DOHH2 (cell line): ENCODE results near the gene NFIX.
A peak's percentile ranks its signal among the peaks of the same experiment; 100 is the strongest.

Source experiments
- H3F3A ChIP-seq: fragments of 200-600 bp; sonication (generic), shearing (Covaris generic); 2 replicates; pipeline ENCODE4 v1.6.0; 2016; ENCODE audit warnings: antibody characterized with exemption, mild to moderate bottlenecking; ENCODE audit not compliant: control insufficient read depth, insufficient read depth
- H3K27ac ChIP-seq: fragments of 200-600 bp; sonication (generic); 2 replicates; pipeline ENCODE4 v1.5.1; 2014; ENCODE audit warnings: low read depth, mild to moderate bottlenecking, low read length, moderate library complexity
- H3K27me3 ChIP-seq: fragments of 200-600 bp; sonication (generic); 2 replicates; pipeline ENCODE4 v1.6.1; 2014; ENCODE audit warnings: mild to moderate bottlenecking, low read length, mixed read lengths; ENCODE audit not compliant: control insufficient read depth
- H3K36me3 ChIP-seq: fragments of 200-600 bp; sonication (generic); 2 replicates; pipeline ENCODE4 v1.6.1; 2014; ENCODE audit warnings: mild to moderate bottlenecking, low read length, moderate library complexity, mixed read lengths; ENCODE audit not compliant: control insufficient read depth
- H3K4me1 ChIP-seq: fragments of 200-600 bp; sonication (generic); 2 replicates; pipeline ENCODE4 v1.6.1; 2014; ENCODE audit warnings: mild to moderate bottlenecking, low read length, mixed read lengths; ENCODE audit not compliant: control insufficient read depth
- H3K4me2 ChIP-seq: fragments of 200-600 bp; sonication (generic); 2 replicates; pipeline ENCODE4 v1.6.0; 2014; ENCODE audit warnings: mild to moderate bottlenecking, low read length, moderate library complexity
- H3K4me3 ChIP-seq: fragments of 200-600 bp; sonication (generic); 2 replicates; pipeline ENCODE4 v1.5.1; 2014; ENCODE audit warnings: mild to moderate bottlenecking, low read length, mixed read lengths
- H3K79me2 ChIP-seq: fragments of 200-600 bp; sonication (generic); 2 replicates; pipeline ENCODE4 v1.6.1; 2014; ENCODE audit warnings: mild to moderate bottlenecking, low read length, mixed read lengths; ENCODE audit not compliant: control insufficient read depth
- H3K9me2 ChIP-seq: fragments of 200-600 bp; sonication (generic); replicated peaks from 2 replicates; pipeline ENCODE4 v1.6.1; 2014; ENCODE audit warnings: mild to moderate bottlenecking, low read length, mixed read lengths; ENCODE audit not compliant: control insufficient read depth
- H3K9me3 ChIP-seq: fragments of 200-600 bp; sonication (generic); 2 replicates; pipeline ENCODE4 v1.6.1; 2014; ENCODE audit warnings: antibody characterized with exemption, low read length, mixed read lengths; ENCODE audit not compliant: control insufficient read depth, insufficient read depth
- H4K20me1 ChIP-seq: fragments of 200-600 bp; sonication (generic); 2 replicates; pipeline ENCODE4 v1.6.0; 2014; ENCODE audit warnings: low read depth, mild to moderate bottlenecking, antibody characterized with exemption, low read length, moderate library complexity; ENCODE audit not compliant: control insufficient read depth, insufficient read depth
- EZH2phosphoT487 ChIP-seq: fragments of 200-600 bp; sonication (generic); IDR thresholded peaks from 2 replicates; pipeline ENCODE4 v1.6.1; 2017; ENCODE audit warnings: borderline replicate concordance, mild to moderate bottlenecking, antibody characterized with exemption, low read length, moderate library complexity, mixed read lengths
- TF ChIP-seq, protein P1 (sequence below): fragments of 200-600 bp; sonication (generic); IDR thresholded peaks from one replicate; pipeline ENCODE4 v1.5.1; 2014; ENCODE audit warnings: antibody characterized with exemption, mild to moderate bottlenecking, low read depth, low read length; ENCODE audit not compliant: poor library complexity, severe bottlenecking

Gene NFIX

DNA sequence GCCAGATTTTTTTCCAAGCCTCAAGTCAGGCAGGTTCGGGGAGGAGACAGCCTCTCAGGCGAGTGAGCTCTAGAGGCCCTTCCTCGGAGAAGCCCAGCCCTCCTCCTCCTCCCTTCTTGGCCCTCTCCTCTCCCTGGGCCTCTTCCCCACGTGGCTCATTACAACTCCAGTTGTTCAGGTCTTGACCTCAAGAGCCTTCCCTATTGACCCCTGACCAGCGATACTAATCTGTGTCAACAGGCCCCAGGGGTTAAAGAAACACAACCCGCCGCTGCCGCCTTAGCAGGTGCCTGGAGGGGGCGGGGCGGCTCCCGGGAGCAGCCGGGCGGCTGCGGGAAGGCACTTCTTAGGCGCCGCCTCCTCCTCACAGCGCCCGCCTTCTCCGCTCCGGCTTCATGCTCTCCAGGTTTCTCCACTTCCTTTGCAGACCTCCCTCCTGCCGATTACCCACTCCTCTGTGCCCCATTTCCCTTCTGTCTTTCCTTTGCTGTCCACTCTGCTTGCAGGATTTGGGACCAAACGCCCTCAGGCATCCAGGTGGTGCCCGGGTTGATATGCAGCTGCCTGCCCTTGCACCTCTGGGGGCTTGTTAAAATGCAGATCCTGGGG is 56.4 kb downstream of the NFIX start:
- H3K4me3 ChIP-seq = peak overlapping the region; percentile 22; the same call in 1 of the 2 replicates
- TF ChIP-seq, protein P1, sequence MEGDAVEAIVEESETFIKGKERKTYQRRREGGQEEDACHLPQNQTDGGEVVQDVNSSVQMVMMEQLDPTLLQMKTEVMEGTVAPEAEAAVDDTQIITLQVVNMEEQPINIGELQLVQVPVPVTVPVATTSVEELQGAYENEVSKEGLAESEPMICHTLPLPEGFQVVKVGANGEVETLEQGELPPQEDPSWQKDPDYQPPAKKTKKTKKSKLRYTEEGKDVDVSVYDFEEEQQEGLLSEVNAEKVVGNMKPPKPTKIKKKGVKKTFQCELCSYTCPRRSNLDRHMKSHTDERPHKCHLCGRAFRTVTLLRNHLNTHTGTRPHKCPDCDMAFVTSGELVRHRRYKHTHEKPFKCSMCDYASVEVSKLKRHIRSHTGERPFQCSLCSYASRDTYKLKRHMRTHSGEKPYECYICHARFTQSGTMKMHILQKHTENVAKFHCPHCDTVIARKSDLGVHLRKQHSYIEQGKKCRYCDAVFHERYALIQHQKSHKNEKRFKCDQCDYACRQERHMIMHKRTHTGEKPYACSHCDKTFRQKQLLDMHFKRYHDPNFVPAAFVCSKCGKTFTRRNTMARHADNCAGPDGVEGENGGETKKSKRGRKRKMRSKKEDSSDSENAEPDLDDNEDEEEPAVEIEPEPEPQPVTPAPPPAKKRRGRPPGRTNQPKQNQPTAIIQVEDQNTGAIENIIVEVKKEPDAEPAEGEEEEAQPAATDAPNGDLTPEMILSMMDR = no peak
- no peak; the same call in 1 of the 2 replicates for TF ChIP-seq EZH2phosphoT487
- H3F3A ChIP-seq = no peaks in the 10 kb centered on the region
- H4K20me1 ChIP-seq = no peaks in the 10 kb centered on the region
- no peaks in the 10 kb centered on the region for H3K79me2 ChIP-seq
- no peak overlapping the region for H3K27ac ChIP-seq
- H3K27me3 ChIP-seq = peaks cover 56% of the 10 kb centered on the region
- no peaks in the 10 kb centered on the region for H3K9me2 ChIP-seq
- H3K36me3 ChIP-seq = no peaks in the 10 kb centered on the region
- peak overlapping the region; percentile 57 for H3K4me2 ChIP-seq
- H3K9me3 ChIP-seq = no peaks in the 10 kb centered on the region
- H3K4me1 ChIP-seq = peaks cover 11% of the 10 kb centered on the region

DNA sequence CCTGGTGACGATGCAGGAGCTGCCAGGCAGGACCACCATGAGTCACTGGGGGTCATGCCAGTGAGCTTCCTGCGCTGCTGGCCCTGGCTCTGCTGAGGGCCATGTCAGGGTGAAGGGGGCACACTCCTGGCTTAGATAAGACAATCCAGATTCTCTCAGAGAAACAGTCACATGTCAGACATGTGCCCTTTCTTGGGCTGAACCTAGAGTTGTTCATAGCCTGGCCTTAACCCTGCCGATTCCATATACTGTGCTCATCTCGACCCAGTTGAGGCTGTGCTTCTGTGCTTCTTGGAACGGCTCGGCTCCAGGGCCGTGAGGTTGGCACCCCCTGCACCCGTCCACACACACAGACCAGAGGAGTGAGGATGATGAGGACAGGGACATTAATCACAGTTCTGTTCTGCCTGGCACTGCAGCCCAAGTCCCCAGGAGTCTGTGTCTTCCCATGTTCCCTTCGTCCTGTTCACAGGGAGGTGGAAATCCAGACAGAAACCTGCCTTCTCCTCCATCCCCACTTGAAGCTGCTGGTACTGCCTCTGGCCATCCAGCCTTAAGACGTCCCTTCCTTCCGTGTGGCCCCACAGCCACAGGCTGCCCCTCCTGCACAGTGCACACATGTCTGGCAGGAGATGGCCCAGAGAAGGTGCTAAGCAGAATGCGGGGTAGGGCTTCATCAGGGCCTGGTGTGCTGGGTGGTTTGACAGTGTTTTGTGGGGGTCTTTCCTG is 57.3 kb downstream of the NFIX start:
- Histone ChIP-seq H3K27me3 (peaks cover 50% of the 10 kb centered on the region), H4K20me1 (no peaks in the 10 kb centered on the region), H3K79me2 (no peaks in the 10 kb centered on the region), H3K27ac (no peak overlapping the region), H3K4me2 (no peak overlapping the region), H3F3A (no peaks in the 10 kb centered on the region), H3K9me3 (no peaks in the 10 kb centered on the region), H3K4me1 (peaks cover 11% of the 10 kb centered on the region), H3K36me3 (no peaks in the 10 kb centered on the region), H3K9me2 (no peaks in the 10 kb centered on the region), H3K4me3 (no peak overlapping the region)
- TF ChIP-seq, protein P1 = no peak
- no peak for TF ChIP-seq EZH2phosphoT487

DNA sequence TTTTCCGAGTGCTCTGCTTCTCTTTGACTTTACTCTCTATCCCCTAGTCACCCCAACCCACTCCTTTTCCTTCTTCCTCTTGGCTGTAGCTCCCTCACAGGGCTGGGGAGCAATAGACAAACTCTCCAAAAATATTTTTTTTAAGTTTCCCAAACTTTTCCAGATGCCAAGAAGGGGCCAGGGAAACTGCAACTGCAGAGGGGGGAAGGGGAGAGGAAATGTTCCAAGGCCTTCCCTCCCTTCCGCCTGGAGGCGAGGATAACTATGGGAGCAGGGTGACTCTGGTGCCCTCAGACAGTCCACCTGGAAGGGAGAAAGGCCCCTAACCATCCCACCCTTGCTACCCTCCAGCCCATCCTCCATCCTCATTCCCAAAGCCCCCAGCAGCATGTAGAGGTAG is 58.0 kb downstream of the NFIX start:
- H3K4me1 ChIP-seq = peaks cover 11% of the 10 kb centered on the region
- H4K20me1 ChIP-seq = no peaks in the 10 kb centered on the region
- H3K27me3 ChIP-seq = peaks cover 44% of the 10 kb centered on the region
- H3K9me3 ChIP-seq = no peaks in the 10 kb centered on the region
- no peak overlapping the region for H3K4me3 ChIP-seq
- H3K4me2 ChIP-seq = no peak overlapping the region
- H3F3A ChIP-seq = no peaks in the 10 kb centered on the region
- H3K9me2 ChIP-seq = no peaks in the 10 kb centered on the region
- no peaks in the 10 kb centered on the region for H3K36me3 ChIP-seq
- H3K79me2 ChIP-seq = no peaks in the 10 kb centered on the region
- H3K27ac ChIP-seq = no peak overlapping the region
- TF ChIP-seq, protein P1 = no peak
- TF ChIP-seq EZH2phosphoT487 = no peak
